GM12892 (cell line): Measurements from ENCODE around the gene PCDHGB7.
"Not testable (repeated sequence)": the region's sequence is repeated elsewhere in the genome, so short reads cannot be mapped to it uniquely, and the experiment has no call there.

Experiments
- DNase-seq: peaks from one replicate; pipeline ENCODE4 v3.0.0; 2011; ENCODE audit not compliant: insufficient read length
- FAIRE-seq: peaks from 2 replicates; lab custom pipeline; 2011; peaks lifted over from hg19 to GRCh38; lab: Jason Lieb, UNC
- POLR2A ChIP-seq: IDR thresholded peaks from 2 replicates; pipeline ENCODE4 v1.6.1; 2011; ENCODE audit warnings: low read depth, low read length, control low read depth
- POLR2AphosphoS5 ChIP-seq: IDR thresholded peaks from 2 replicates; pipeline ENCODE4 v1.6.1; 2011; ENCODE audit warnings: low read depth, low read length, control low read depth
- TAF1 ChIP-seq: IDR thresholded peaks from 2 replicates; pipeline ENCODE4 v1.6.1; 2011; ENCODE audit warnings: low read depth, mild to moderate bottlenecking, control low read depth, low read length, borderline replicate concordance

The PCDHGB7 gene

DNA sequence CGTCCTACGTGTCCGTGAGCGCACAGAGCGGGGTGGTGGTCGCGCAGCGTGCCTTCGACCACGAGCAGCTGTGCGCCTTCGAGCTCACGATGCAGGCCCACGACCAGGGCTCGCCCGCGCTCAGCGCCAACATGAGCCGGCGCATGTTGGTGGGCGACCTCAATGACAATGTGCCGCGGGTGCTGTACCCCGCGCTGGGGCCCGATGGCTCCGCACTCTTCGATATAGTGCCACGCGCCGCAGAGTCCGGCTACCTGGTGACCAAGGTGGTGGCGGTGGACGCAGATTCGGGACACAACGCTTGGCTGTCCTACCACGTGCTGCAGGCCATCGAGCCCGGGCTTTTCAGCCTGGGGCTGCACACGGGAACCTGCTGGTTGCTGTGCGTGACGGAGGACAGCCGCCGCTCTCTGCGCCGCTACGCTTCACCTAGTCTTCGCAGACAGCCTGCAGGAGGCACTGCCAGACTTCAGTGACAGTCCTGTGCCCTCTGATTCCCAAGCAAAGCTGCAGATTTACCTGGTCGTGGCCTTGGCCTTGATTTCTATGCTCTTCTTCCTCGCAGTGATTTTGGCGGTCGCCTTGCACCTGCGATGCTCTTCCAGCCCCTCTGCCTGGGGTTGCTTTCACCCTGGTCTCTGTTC, 10.4 kb downstream of the PCDHGB7 start:
- TF ChIP-seq TAF1: no peak
- TF ChIP-seq POLR2AphosphoS5: no peak
- no peak for TF ChIP-seq POLR2A
- FAIRE-seq: no peak
- DNase-seq: no peak

DNA sequence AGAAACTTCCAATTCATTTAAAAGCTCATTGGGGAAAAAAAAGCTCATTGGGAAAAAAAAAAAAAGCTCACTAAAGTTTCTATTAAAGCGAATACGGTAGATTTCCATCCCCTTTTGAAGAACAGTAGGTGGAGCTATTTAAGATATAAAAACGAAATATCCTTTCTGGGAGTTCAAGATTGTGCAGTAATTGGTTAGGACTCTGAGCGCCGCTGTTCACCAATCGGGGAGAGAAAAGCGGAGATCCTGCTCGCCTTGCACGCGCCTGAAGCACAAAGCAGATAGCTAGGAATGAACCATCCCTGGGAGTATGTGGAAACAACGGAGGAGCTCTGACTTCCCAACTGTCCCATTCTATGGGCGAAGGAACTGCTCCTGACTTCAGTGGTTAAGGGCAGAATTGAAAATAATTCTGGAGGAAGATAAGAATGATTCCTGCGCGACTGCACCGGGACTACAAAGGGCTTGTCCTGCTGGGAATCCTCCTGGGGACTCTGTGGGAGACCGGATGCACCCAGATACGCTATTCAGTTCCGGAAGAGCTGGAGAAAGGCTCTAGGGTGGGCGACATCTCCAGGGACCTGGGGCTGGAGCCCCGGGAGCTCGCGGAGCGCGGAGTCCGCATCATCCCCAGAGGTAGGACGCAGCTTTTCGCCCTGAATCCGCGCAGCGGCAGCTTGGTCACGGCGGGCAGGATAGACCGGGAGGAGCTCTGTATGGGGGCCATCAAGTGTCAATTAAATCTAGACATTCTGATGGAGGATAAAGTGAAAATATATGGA, 13.0 kb downstream of the PCDHGB7 start, which contains the start of gene PCDHGA12:
Gene PCDHGA12 (plus strand): TSS at position 176 of the 782 bp plus-strand sequence. CDS start 253 bp downstream, at position 429.
- no peak for TF ChIP-seq TAF1
- no peak; the same call in 1 of the 2 replicates for TF ChIP-seq POLR2A
- no peak for TF ChIP-seq POLR2AphosphoS5
- FAIRE-seq (no peak), DNase-seq (no peak)

DNA sequence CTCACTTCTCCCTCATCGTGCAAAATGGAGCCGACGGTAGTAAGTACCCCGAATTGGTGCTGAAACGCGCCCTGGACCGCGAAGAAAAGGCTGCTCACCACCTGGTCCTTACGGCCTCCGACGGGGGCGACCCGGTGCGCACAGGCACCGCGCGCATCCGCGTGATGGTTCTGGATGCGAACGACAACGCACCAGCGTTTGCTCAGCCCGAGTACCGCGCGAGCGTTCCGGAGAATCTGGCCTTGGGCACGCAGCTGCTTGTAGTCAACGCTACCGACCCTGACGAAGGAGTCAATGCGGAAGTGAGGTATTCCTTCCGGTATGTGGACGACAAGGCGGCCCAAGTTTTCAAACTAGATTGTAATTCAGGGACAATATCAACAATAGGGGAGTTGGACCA, 13.8 kb downstream of the PCDHGB7 start:
- FAIRE-seq: peak; percentile 30
- DNase-seq: no peak
- TF ChIP-seq TAF1 (0 out of 2 replicates have a peak, but pooled peaks have one; percentile 44), POLR2AphosphoS5 (peak; percentile 54; the same call in 1 of the 2 replicates), POLR2A (peak; percentile 54; the same call in 1 of the 2 replicates)

DNA sequence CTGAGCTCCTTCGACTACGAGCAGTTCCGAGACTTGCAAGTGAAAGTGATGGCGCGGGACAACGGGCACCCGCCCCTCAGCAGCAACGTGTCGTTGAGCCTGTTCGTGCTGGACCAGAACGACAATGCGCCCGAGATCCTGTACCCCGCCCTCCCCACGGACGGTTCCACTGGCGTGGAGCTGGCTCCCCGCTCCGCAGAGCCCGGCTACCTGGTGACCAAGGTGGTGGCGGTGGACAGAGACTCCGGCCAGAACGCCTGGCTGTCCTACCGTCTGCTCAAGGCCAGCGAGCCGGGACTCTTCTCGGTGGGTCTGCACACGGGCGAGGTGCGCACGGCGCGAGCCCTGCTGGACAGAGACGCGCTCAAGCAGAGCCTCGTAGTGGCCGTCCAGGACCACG, 14.8 kb downstream of the PCDHGB7 start:
- FAIRE-seq, DNase-seq: not testable (repeated sequence)

DNA sequence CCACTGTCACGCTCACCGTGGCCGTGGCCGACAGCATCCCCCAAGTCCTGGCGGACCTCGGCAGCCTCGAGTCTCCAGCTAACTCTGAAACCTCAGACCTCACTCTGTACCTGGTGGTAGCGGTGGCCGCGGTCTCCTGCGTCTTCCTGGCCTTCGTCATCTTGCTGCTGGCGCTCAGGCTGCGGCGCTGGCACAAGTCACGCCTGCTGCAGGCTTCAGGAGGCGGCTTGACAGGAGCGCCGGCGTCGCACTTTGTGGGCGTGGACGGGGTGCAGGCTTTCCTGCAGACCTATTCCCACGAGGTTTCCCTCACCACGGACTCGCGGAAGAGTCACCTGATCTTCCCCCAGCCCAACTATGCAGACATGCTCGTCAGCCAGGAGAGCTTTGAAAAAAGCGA, 15.2 kb downstream of the PCDHGB7 start:
- FAIRE-seq, DNase-seq: not testable (repeated sequence)

DNA sequence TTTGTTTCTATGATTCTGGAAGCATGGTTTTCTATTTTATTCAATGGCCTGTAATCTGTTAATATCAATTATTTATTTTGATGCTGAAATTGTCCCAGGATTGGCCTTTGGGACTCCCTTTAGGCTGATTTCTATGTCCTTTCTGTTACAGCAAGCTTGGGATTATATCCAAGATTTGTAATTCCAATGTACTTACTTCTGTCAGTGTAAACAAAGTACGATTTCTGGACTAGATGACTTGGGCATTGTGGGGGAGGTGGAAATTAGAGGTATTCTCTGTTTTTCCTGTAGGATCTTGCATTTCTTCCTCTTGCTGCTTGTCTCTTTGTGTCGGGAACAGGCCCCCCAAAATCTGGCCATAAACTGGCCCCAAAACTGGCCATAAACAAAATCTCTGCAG, 16.5 kb downstream of the PCDHGB7 start:
- FAIRE-seq (no peak), DNase-seq (no peak)
- TF ChIP-seq TAF1: no peak
- no peak for TF ChIP-seq POLR2A

DNA sequence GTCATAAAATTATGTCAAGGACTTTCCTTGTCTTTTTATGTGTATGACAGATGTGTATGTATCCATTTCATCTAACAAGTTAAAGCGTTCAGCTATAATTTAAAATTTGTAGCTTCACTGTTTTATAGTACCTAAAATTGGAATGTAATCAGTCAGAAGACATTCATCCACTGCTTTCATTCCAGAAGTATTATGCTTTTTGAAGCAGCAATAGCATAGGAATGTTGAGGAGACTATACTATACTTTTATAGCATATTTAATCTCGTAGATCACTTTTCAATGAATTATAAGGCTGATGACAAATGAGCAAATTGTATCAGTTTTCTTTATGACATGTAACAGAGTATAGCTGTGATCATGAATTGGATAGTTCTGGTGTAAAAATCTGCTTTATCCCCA, 19.7 kb downstream of the PCDHGB7 start:
- TF ChIP-seq POLR2A (no peak), TAF1 (no peak), POLR2AphosphoS5 (no peak)

DNA sequence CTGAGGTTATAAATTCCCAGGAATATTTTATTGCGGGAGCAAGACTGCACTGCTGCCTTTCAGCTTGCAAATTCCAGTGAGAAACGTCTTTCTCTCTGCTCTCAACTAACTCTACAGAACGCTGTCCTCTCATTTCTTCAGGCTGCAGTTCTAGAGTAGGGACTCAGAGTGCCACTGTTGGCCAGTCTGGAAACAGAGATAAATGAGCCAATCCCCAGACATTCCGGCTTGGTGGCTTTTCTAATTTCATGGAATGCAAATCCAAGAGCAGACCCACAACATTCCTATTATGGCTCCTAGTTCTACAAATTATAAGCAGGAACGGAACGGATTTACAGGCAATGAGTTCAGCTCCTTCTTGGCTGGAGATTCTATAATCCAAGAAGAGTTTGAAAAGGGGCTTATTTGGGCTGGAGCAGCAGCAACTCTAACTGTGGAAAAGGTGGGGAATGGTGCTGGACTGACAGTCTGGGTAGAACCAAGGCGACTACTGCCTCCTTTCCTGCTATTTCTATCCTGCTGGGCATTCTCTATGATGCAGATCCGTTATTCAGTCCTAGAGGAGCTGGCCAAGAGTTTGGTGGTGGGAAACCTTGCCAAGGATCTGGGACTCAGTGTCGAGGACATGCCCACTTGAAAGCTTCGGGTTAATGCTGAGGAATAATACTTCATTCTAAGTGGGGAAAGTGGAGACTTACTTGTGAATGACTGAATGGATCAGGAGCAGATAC, 22.1 kb downstream of the PCDHGB7 start:
- DNase-seq: no peak
- no peak for FAIRE-seq

More for the DNA sequence above, 19.7 kb downstream of the PCDHGB7 start:
- DNase-seq: no peak
- no peak for FAIRE-seq

DNA sequence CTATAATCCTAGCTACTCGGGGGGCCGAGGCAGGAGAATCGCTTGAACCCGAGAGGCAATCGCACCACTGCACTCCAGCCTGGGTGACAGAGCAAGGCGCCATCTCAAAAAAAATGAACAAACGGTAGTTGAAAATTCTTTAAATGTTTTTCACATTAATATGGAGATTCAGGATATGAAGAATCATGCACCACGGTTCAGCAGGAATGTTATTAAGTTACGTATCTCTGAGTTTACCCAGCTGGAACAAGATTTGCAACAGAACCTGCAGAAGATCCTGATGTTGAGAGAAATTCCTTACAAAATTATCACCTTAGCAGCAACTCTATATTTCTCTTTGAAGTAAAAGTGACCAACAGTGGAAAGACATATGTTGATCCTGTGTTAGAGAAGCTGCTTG, 22.9 kb downstream of the PCDHGB7 start:
- DNase-seq (no peak), FAIRE-seq (no peak)
- TF ChIP-seq POLR2A (no peak), POLR2AphosphoS5 (no peak), TAF1 (no peak)

More for the DNA sequence above, 22.1 kb downstream of the PCDHGB7 start:
- TF ChIP-seq POLR2A: no peak
- no peak for TF ChIP-seq POLR2AphosphoS5
- TF ChIP-seq TAF1: no peak

DNA sequence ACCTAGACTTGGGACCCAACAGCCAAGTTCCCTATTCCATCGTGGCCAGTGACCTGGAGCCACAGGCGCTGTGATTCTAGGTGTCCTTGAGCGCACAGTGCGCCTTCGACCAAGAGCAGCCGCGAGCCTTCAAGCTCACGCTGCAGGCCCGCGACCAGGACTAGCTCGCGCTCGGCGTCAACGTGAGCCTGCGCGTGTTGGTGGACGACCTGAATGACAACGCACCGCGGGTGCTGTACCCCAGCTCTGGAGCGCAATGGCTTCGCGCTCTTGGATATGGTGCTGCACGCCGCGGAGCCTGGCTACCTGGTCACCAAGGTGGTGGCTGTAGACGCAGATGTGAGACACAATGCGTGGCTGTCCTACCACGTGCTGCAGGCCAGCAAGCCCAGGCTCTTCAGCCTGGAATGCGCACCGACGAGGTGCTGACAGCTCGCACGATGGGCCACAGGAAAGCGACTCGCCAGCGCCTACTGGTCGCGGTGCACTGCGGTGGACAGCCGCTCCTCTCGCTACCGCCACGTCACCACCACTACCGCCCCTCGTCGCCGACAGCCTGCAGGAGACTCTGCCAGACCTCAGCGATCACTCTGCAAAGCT, 24.2 kb downstream of the PCDHGB7 start:
- DNase-seq: no peak
- TF ChIP-seq POLR2AphosphoS5 (no peak), POLR2A (no peak), TAF1 (no peak)

DNA sequence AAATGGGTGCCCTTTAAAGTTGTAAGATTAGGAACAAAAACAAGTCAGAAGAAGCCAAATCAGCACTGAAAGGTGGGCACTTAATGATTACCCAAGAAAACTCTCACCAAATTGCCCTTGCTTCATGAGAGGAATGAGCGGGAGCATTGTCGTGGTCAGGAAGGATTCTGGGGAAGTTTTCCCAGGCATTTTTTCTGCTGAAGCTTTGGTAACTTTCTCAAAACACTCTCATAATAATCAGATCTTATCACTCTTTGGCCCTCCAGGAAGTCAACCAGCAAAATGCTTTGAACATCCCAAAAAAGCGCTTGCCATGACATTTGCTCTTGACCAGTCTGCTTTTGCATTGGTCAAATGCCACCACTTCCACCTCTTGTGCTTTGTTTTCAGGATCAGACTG, 47.9 kb downstream of the PCDHGB7 start:
- FAIRE-seq (no peak), DNase-seq (no peak)
- TF ChIP-seq POLR2AphosphoS5 (no peak), POLR2A (no peak), TAF1 (no peak)

More for the DNA sequence above, 24.2 kb downstream of the PCDHGB7 start:
- no peak for FAIRE-seq
